Esophagus muscularis mucosa (tissue), 3 donors: ENCODE data around the gene NEK3.

Experiments used
- CTCF ChIP-seq, 3 experiments: fragments of 200-600 bp in 2 of 3; fragments of 450-650 bp in 1 of 3; sonication (generic) in 2 of 3; IDR thresholded peaks; one replicate each; pipeline ENCODE4 v1.5.1; 2017 to 2019; ENCODE audit warnings: antibody characterized with exemption in 3 of 3, mild to moderate bottlenecking in 2 of 3, moderate library complexity in 1 of 3
- POLR2AphosphoS5 ChIP-seq, 2 donors: sonication (generic); formaldehyde crosslinking; IDR thresholded peaks; one replicate each; pipeline ENCODE4 v1.6.1; 2017; ENCODE audit warnings: antibody characterized with exemption in 2 of 2

DNA sequence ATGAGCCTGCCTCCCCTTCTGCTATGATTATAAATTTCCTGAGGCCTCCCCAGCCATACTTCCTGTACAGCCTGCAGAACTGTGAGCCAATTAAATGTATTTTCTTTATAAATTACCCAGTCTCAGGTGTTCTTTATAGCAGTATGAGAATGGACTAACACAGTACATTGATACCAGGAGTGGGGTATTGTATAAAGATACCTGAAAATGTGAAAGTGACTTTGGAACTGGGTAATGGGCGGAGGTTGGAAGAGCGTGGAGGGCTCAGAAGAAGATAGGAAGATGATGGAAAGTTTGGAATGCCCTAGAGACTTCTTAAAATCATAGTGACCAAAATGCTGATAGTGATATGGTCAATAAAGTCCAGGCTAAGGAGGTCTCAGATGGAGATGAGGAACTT, 63.3 kb downstream of the NEK3 start:
- TF ChIP-seq CTCF (IDR thresholded peaks at IDR 0.05) (no peak), POLR2AphosphoS5 (IDR thresholded peaks at IDR 0.05) (no peak)
